K562 (cell line): ENCODE data around the gene KIAA2012. TPM values are rescaled to one million over a fixed set of nuclear protein-coding genes. Genes with fewer than 3 reads are reported as not detected.

Experiments used
- CBX2 ChIP-seq: fragments of 200-600 bp; sonication (generic); IDR thresholded peaks from one replicate; pipeline ENCODE4 v1.6.1; 2012; ENCODE audit warnings: mild to moderate bottlenecking, low read length, inconsistent platforms; ENCODE audit not compliant: insufficient read depth, poor library complexity, severe bottlenecking
- EP300 ChIP-seq: IDR thresholded peaks from 2 replicates; pipeline ENCODE4 v1.6.1; 2012; ENCODE audit warnings: low read length, improper control_type of control experiment
- HNRNPL ChIP-seq: fragments of 200-400 bp; formaldehyde crosslinking; IDR thresholded peaks from 2 replicates; pipeline ENCODE4 v1.6.1; 2017; ENCODE audit warnings: low read depth, mild to moderate bottlenecking, low read length
- POLR3A ChIP-seq: IDR thresholded peaks from 2 replicates; pipeline ENCODE4 v1.6.1; 2011; ENCODE audit warnings: borderline replicate concordance, mild to moderate bottlenecking, moderate library complexity; ENCODE audit not compliant: insufficient read length, insufficient read depth; ENCODE audit errors: extremely low read depth
- RAD51 ChIP-seq: fragments of 450-650 bp; IDR thresholded peaks from 2 replicates; pipeline ENCODE4 v1.7.1; 2016; ENCODE audit warnings: low read depth, mild to moderate bottlenecking, borderline replicate concordance
- RFX5 ChIP-seq: IDR thresholded peaks from 2 replicates; pipeline ENCODE4 v1.6.1; 2011; ENCODE audit warnings: low read depth, mild to moderate bottlenecking, improper control_type of control experiment, low read length
- TCF7 ChIP-seq: sonication (generic); IDR thresholded peaks from 2 replicates; pipeline ENCODE4 v1.6.1; 2016; ENCODE audit warnings: antibody characterized with exemption, borderline replicate concordance
- ZNF408 ChIP-seq: fragments of 250-450 bp; sonication (Bioruptor Pico); IDR thresholded peaks from 2 replicates; pipeline ENCODE4 v1.4.0; 2020; ENCODE audit warnings: low read depth, mild to moderate bottlenecking, moderate library complexity
- polyA plus RNA-seq, 8 experiments: library from polyadenylated mRNA; depleted of rRNA in 4 of 8; stranded (reverse) in 5 of 8; unstranded in 3 of 8; fragments of >200 nt; fragmentation: Nextera tagmentation in 2 of 8; fragmentation: Illumina TruSeq in 1 of 8; extraction: Ambion mirVana in 2 of 8; extraction: Trizol in 1 of 8; gene quantifications; 2 replicates each; pipeline versions ENCODE4 v1.2.1 to v1.2.3, GENCODE V29; 2011 to 2014; ENCODE audit warnings: inconsistent platforms in 1 of 8, missing spikeins in 1 of 8
- total RNA-seq, 7 experiments: library from RNA; depleted of rRNA in 6 of 7; stranded (reverse); fragments of >200 nt in 6 of 7; fragmentation: Illumina TruSeq in 2 of 7; extraction: Trizol in 2 of 7; gene quantifications; 2 replicates each; pipeline versions ENCODE4 v1.2.1 to v1.2.3, GENCODE V29; 2011 to 2021; ENCODE audit warnings: low replicate concordance in 1 of 7
- TF ChIP-seq, protein P1 (sequence below): sonication (generic); formaldehyde crosslinking; IDR thresholded peaks from 2 replicates; pipeline ENCODE4 v1.8.0; 2023; ENCODE audit warnings: missing genetic modification reagents, mild to moderate bottlenecking, borderline replicate concordance
- TF ChIP-seq, protein P2 (sequence below): fragments of 450-650 bp; IDR thresholded peaks from 2 replicates; pipeline ENCODE4 v1.6.1; 2016; ENCODE audit warnings: mild to moderate bottlenecking, moderate library complexity

KIAA2012 gene
- total and polyA plus RNA-seq, 9 of the 15 experiments (the other 6 are each of a cell fraction or from before 2014, with no cell fraction given): not detected

DNA sequence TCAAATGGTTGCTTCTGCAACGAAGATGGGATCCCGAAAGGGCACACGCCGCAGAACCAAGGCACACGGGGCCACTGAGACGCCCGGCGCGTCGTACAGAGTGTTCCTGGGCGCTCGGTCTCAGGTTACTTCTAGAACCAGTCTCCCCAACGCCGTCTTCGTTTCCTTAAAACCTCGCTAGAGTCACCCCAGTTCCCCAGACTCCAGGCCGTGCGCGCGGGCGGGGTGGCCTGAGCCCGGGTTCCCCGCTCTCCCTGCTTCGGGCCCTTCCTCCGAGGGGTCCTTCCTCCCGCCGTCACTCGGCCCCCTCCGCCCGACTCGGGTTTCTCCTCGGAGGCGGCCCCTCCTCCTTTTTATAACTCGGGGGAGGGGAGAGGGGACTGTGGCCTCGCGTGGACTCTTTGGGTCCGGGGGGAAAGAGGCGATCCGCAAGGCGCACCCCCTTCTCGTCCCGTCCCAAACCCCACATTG is 40.2 kb upstream of the KIAA2012 start (continued):
- TF ChIP-seq, protein P1, sequence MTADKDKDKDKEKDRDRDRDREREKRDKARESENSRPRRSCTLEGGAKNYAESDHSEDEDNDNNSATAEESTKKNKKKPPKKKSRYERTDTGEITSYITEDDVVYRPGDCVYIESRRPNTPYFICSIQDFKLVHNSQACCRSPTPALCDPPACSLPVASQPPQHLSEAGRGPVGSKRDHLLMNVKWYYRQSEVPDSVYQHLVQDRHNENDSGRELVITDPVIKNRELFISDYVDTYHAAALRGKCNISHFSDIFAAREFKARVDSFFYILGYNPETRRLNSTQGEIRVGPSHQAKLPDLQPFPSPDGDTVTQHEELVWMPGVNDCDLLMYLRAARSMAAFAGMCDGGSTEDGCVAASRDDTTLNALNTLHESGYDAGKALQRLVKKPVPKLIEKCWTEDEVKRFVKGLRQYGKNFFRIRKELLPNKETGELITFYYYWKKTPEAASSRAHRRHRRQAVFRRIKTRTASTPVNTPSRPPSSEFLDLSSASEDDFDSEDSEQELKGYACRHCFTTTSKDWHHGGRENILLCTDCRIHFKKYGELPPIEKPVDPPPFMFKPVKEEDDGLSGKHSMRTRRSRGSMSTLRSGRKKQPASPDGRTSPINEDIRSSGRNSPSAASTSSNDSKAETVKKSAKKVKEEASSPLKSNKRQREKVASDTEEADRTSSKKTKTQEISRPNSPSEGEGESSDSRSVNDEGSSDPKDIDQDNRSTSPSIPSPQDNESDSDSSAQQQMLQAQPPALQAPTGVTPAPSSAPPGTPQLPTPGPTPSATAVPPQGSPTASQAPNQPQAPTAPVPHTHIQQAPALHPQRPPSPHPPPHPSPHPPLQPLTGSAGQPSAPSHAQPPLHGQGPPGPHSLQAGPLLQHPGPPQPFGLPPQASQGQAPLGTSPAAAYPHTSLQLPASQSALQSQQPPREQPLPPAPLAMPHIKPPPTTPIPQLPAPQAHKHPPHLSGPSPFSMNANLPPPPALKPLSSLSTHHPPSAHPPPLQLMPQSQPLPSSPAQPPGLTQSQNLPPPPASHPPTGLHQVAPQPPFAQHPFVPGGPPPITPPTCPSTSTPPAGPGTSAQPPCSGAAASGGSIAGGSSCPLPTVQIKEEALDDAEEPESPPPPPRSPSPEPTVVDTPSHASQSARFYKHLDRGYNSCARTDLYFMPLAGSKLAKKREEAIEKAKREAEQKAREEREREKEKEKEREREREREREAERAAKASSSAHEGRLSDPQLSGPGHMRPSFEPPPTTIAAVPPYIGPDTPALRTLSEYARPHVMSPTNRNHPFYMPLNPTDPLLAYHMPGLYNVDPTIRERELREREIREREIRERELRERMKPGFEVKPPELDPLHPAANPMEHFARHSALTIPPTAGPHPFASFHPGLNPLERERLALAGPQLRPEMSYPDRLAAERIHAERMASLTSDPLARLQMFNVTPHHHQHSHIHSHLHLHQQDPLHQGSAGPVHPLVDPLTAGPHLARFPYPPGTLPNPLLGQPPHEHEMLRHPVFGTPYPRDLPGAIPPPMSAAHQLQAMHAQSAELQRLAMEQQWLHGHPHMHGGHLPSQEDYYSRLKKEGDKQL: no peak
- TF ChIP-seq EP300 (no peak), TCF7 (no peak), RAD51 (no peak), ZNF408 (CRISPR knock-in tag) (no peak), CBX2 (no peak), POLR3A (no peak), RFX5 (no peak), HNRNPL (no peak)
- TF ChIP-seq, protein P2, sequence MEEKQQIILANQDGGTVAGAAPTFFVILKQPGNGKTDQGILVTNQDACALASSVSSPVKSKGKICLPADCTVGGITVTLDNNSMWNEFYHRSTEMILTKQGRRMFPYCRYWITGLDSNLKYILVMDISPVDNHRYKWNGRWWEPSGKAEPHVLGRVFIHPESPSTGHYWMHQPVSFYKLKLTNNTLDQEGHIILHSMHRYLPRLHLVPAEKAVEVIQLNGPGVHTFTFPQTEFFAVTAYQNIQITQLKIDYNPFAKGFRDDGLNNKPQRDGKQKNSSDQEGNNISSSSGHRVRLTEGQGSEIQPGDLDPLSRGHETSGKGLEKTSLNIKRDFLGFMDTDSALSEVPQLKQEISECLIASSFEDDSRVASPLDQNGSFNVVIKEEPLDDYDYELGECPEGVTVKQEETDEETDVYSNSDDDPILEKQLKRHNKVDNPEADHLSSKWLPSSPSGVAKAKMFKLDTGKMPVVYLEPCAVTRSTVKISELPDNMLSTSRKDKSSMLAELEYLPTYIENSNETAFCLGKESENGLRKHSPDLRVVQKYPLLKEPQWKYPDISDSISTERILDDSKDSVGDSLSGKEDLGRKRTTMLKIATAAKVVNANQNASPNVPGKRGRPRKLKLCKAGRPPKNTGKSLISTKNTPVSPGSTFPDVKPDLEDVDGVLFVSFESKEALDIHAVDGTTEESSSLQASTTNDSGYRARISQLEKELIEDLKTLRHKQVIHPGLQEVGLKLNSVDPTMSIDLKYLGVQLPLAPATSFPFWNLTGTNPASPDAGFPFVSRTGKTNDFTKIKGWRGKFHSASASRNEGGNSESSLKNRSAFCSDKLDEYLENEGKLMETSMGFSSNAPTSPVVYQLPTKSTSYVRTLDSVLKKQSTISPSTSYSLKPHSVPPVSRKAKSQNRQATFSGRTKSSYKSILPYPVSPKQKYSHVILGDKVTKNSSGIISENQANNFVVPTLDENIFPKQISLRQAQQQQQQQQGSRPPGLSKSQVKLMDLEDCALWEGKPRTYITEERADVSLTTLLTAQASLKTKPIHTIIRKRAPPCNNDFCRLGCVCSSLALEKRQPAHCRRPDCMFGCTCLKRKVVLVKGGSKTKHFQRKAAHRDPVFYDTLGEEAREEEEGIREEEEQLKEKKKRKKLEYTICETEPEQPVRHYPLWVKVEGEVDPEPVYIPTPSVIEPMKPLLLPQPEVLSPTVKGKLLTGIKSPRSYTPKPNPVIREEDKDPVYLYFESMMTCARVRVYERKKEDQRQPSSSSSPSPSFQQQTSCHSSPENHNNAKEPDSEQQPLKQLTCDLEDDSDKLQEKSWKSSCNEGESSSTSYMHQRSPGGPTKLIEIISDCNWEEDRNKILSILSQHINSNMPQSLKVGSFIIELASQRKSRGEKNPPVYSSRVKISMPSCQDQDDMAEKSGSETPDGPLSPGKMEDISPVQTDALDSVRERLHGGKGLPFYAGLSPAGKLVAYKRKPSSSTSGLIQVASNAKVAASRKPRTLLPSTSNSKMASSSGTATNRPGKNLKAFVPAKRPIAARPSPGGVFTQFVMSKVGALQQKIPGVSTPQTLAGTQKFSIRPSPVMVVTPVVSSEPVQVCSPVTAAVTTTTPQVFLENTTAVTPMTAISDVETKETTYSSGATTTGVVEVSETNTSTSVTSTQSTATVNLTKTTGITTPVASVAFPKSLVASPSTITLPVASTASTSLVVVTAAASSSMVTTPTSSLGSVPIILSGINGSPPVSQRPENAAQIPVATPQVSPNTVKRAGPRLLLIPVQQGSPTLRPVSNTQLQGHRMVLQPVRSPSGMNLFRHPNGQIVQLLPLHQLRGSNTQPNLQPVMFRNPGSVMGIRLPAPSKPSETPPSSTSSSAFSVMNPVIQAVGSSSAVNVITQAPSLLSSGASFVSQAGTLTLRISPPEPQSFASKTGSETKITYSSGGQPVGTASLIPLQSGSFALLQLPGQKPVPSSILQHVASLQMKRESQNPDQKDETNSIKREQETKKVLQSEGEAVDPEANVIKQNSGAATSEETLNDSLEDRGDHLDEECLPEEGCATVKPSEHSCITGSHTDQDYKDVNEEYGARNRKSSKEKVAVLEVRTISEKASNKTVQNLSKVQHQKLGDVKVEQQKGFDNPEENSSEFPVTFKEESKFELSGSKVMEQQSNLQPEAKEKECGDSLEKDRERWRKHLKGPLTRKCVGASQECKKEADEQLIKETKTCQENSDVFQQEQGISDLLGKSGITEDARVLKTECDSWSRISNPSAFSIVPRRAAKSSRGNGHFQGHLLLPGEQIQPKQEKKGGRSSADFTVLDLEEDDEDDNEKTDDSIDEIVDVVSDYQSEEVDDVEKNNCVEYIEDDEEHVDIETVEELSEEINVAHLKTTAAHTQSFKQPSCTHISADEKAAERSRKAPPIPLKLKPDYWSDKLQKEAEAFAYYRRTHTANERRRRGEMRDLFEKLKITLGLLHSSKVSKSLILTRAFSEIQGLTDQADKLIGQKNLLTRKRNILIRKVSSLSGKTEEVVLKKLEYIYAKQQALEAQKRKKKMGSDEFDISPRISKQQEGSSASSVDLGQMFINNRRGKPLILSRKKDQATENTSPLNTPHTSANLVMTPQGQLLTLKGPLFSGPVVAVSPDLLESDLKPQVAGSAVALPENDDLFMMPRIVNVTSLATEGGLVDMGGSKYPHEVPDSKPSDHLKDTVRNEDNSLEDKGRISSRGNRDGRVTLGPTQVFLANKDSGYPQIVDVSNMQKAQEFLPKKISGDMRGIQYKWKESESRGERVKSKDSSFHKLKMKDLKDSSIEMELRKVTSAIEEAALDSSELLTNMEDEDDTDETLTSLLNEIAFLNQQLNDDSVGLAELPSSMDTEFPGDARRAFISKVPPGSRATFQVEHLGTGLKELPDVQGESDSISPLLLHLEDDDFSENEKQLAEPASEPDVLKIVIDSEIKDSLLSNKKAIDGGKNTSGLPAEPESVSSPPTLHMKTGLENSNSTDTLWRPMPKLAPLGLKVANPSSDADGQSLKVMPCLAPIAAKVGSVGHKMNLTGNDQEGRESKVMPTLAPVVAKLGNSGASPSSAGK: peak; percentile 22; the same call in 1 of the 2 replicates
